Mesenchymal stem cell (in vitro differentiated cells and primary cell): ENCODE measurements around the gene SMARCC1.

ENCODE experiments used
- DNase-seq: peaks from one replicate; pipeline ENCODE4 v3.0.0-alpha.2; 2013
- H2AFZ ChIP-seq: one replicate; pipeline ENCODE4 v1.6.1; 2013; ENCODE audit warnings: low read depth, mild to moderate bottlenecking, control low read depth, inconsistent platforms, low read length, moderate library complexity
- H2AK5ac ChIP-seq: 2 replicates; pipeline ENCODE4 v1.6.1; 2013; ENCODE audit warnings: low read length, moderate library complexity, mild to moderate bottlenecking, inconsistent platforms; ENCODE audit not compliant: severe bottlenecking
- H2BK120ac ChIP-seq: one replicate; pipeline ENCODE4 v1.6.1; 2013; ENCODE audit warnings: low read depth, mild to moderate bottlenecking, inconsistent platforms, low read length, moderate library complexity
- H2BK12ac ChIP-seq, 2 experiments: one replicate each; pipeline ENCODE4 v1.6.1; 2013; ENCODE audit warnings: inconsistent platforms in 2 of 2, low read length in 2 of 2, mild to moderate bottlenecking in 2 of 2, moderate library complexity in 2 of 2, control low read depth in 1 of 2
- H2BK15ac ChIP-seq: one replicate; pipeline ENCODE4 v1.6.1; 2013; ENCODE audit warnings: mild to moderate bottlenecking, low read depth, inconsistent platforms; ENCODE audit not compliant: poor library complexity, severe bottlenecking
- H2BK5ac ChIP-seq: 2 replicates; pipeline ENCODE4 v1.6.1; 2013; ENCODE audit warnings: low read depth, mild to moderate bottlenecking, low read length, control low read depth, inconsistent platforms; ENCODE audit not compliant: poor library complexity, severe bottlenecking
- H3K14ac ChIP-seq, 2 experiments: one replicate each; pipeline ENCODE4 v1.6.1; 2013; ENCODE audit warnings: inconsistent platforms in 2 of 2, low read length in 2 of 2, control low read depth in 1 of 2, mild to moderate bottlenecking in 1 of 2, moderate library complexity in 1 of 2
- H3K18ac ChIP-seq, 2 experiments: one replicate each; pipeline ENCODE4 v1.6.1; 2013; ENCODE audit warnings: inconsistent platforms in 2 of 2, low read length in 2 of 2, control low read depth in 1 of 2, low read depth in 1 of 2, mild to moderate bottlenecking in 1 of 2
- H3K23ac ChIP-seq, 2 experiments: one replicate each; pipeline ENCODE4 v1.6.1; 2013; ENCODE audit warnings: inconsistent platforms in 2 of 2, low read length in 2 of 2, mild to moderate bottlenecking in 2 of 2, moderate library complexity in 2 of 2, control low read depth in 1 of 2
- H3K27ac ChIP-seq: 2 replicates; pipeline ENCODE4 v1.5.1; 2013; ENCODE audit warnings: mild to moderate bottlenecking, moderate library complexity, low read length, control low read depth, inconsistent platforms; ENCODE audit not compliant: poor library complexity, severe bottlenecking
- H3K27me3 ChIP-seq, 2 experiments: 2 replicates each; pipeline versions ENCODE4 v1.6.1 to v1.7.0; 2013; ENCODE audit warnings: low read length in 2 of 2, mild to moderate bottlenecking in 2 of 2, moderate library complexity in 2 of 2, control low read depth in 1 of 2, inconsistent platforms in 1 of 2; ENCODE audit not compliant: control insufficient read depth in 1 of 2, insufficient read depth in 1 of 2
- H3K36me3 ChIP-seq, 2 experiments: 2 replicates each; pipeline versions ENCODE4 v1.6.1 to v1.7.0; 2013; ENCODE audit warnings: low read length in 2 of 2, control low read depth in 1 of 2, inconsistent platforms in 1 of 2, low read depth in 1 of 2, mild to moderate bottlenecking in 1 of 2; ENCODE audit not compliant: insufficient read depth in 2 of 2, control insufficient read depth in 1 of 2
- H3K4ac ChIP-seq, 2 experiments: one replicate each; pipeline ENCODE4 v1.6.1; 2013; ENCODE audit warnings: inconsistent platforms in 2 of 2, low read length in 2 of 2, mild to moderate bottlenecking in 2 of 2, moderate library complexity in 2 of 2, control low read depth in 1 of 2, low read depth in 1 of 2
- H3K4me1 ChIP-seq: 2 replicates; pipeline ENCODE4 v1.6.1; 2013; ENCODE audit warnings: low read depth, low read length, control low read depth; ENCODE audit not compliant: control insufficient read depth, insufficient read depth
- H3K4me2 ChIP-seq: 2 replicates; pipeline ENCODE4 v1.6.1; 2013; ENCODE audit warnings: low read length, mild to moderate bottlenecking, inconsistent platforms; ENCODE audit not compliant: poor library complexity, severe bottlenecking
- H3K4me3 ChIP-seq, 2 experiments: 2 replicates each; pipeline versions ENCODE4 v1.5.1 to v1.7.0; 2013; ENCODE audit warnings: low read length in 2 of 2, mild to moderate bottlenecking in 2 of 2, control low read depth in 1 of 2, low read depth in 1 of 2; ENCODE audit not compliant: insufficient read depth in 1 of 2
- H3K79me1 ChIP-seq: replicated peaks from 2 replicates; pipeline ENCODE4 v1.6.1; 2013; ENCODE audit warnings: mild to moderate bottlenecking, control low read depth, low read length, inconsistent platforms; ENCODE audit not compliant: poor library complexity, severe bottlenecking
- H3K9ac ChIP-seq: 2 replicates; pipeline ENCODE4 v1.7.0; 2013; ENCODE audit warnings: mild to moderate bottlenecking, low read length, moderate library complexity
- H3K9me3 ChIP-seq: 2 replicates; pipeline ENCODE4 v1.7.0; 2013; ENCODE audit warnings: mild to moderate bottlenecking, low read length; ENCODE audit not compliant: control insufficient read depth
- H4K8ac ChIP-seq: one replicate; pipeline ENCODE4 v1.6.1; 2013; ENCODE audit warnings: inconsistent platforms, mild to moderate bottlenecking, low read length, moderate library complexity
- H4K91ac ChIP-seq: one replicate; pipeline ENCODE4 v1.6.1; 2013; ENCODE audit warnings: mild to moderate bottlenecking, low read length, inconsistent platforms
- WGBS: methylation state at CpG from one replicate; pipeline ENCODE4 v1.1.7; 2013; ENCODE audit warnings: mixed read lengths; 5-methylcytosine and 5-hydroxymethylcytosine counted together

SMARCC1 gene

GRCh38 chr3:47565734-47566550 is 215.8 kb downstream of the SMARCC1 start:
- Histone ChIP-seq H3K27me3 (peaks cover 18 to 60% of the 10 kb centered on the region in 2 experiments), H3K4me2 (no peak overlapping the region), H2AFZ (no peak overlapping the region), H2BK120ac (no peak overlapping the region), H3K4me1 (no peaks in the 10 kb centered on the region), H4K91ac (no peak overlapping the region), H3K14ac (no peak overlapping the region), H3K79me1 (no peaks in the 10 kb centered on the region), H2BK12ac (no peak overlapping the region), H2BK15ac (no peak overlapping the region), H3K4me3 (no peak overlapping the region), H3K4ac (no peak overlapping the region), H2BK5ac (no peak overlapping the region), H3K18ac (no peak overlapping the region), H3K36me3 (no peaks in the 10 kb centered on the region), H3K23ac (no peak overlapping the region), H4K8ac (no peak overlapping the region), H3K9me3 (no peaks in the 10 kb centered on the region), H2AK5ac (no peak overlapping the region), H3K27ac (no peak overlapping the region), H3K9ac (no peak overlapping the region)
- DNase-seq: no peak
- 73% methylated on average over 13 of the region's 19 CpGs for WGBS

- Histone ChIP-seq H2BK12ac (no peak overlapping the region), H4K91ac (no peak overlapping the region), H2BK5ac (no peak overlapping the region), H2BK120ac (no peak overlapping the region), H3K9me3 (peaks cover 16% of the 10 kb centered on the region), H3K4ac (no peak overlapping the region), H3K4me2 (no peak overlapping the region), H3K14ac (no peak overlapping the region), H3K79me1 (no peaks in the 10 kb centered on the region), H3K36me3 (no peaks in the 10 kb centered on the region), H2AFZ (no peak overlapping the region), H2AK5ac (no peak overlapping the region), H2BK15ac (no peak overlapping the region), H3K18ac (no peak overlapping the region), H3K4me1 (no peaks in the 10 kb centered on the region), H3K27ac (no peak overlapping the region), H3K23ac (no peak overlapping the region), H3K9ac (no peak overlapping the region), H3K27me3 (peaks cover 8 to 40% of the 10 kb centered on the region in 2 experiments), H3K4me3 (no peak overlapping the region), H4K8ac (no peak overlapping the region)
- no peak for DNase-seq
- WGBS: 100% methylated on average over 2 of the region's 2 CpGs
Observed at GRCh38 chr3:47556351-47556750, 225.3 kb downstream of the SMARCC1 start.

DNA sequence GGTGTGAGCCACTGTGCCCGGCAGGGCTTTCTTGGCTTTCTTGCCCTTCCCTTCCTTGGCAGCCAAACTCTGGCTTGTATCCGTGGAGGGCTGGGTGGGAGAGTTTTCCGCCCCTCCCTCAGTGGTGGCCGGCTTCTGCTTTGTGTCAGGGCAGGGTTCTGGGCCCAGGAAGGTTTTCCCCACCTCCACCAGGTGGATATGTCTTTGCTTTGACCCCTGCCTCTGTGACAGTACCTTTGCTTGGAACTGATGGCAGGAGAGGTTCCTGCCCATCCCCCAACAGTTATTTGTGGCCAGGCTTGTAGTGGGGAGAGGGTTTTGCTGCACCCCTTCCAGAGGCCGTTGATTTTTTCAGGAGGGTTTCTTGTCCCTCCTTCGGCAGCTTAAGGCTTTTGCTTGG is 227.4 kb downstream of the SMARCC1 start:
- Histone ChIP-seq H3K4me2 (no peak overlapping the region), H3K4me1 (no peaks in the 10 kb centered on the region), H2AFZ (no peak overlapping the region), H2BK12ac (no peak overlapping the region), H2BK5ac (no peak overlapping the region), H4K91ac (no peak overlapping the region), H3K79me1 (no peaks in the 10 kb centered on the region), H3K18ac (no peak overlapping the region), H3K9ac (no peak overlapping the region), H3K4ac (no peak overlapping the region), H4K8ac (no peak overlapping the region), H3K23ac (no peak overlapping the region), H3K36me3 (no peaks in the 10 kb centered on the region), H3K14ac (no peak overlapping the region), H3K27ac (no peak overlapping the region), H3K9me3 (peaks cover 16% of the 10 kb centered on the region), H3K27me3 (peaks cover 14 to 54% of the 10 kb centered on the region in 2 experiments), H3K4me3 (no peak overlapping the region), H2AK5ac (no peak overlapping the region), H2BK15ac (no peak overlapping the region), H2BK120ac (no peak overlapping the region)
- no peak for DNase-seq
- 77% methylated on average over 6 of the region's 6 CpGs for WGBS

- no peak overlapping the region for H3K27ac ChIP-seq
- no peaks in the 10 kb centered on the region for H3K79me1 ChIP-seq
- H2BK15ac ChIP-seq: no peak overlapping the region
- peaks cover 16% of the 10 kb centered on the region for H3K9me3 ChIP-seq
- H2BK5ac ChIP-seq: no peak overlapping the region
- no peaks in the 10 kb centered on the region for H3K4me1 ChIP-seq
- no peak overlapping the region for H4K8ac ChIP-seq
- no peak overlapping the region for H2BK12ac ChIP-seq
- DNase-seq: no peak
- H3K27me3 ChIP-seq: peaks cover 12 to 55% of the 10 kb centered on the region in 2 experiments
- H3K18ac ChIP-seq: no peak overlapping the region
- H2AFZ ChIP-seq: no peak overlapping the region
- H3K4ac ChIP-seq: no peak overlapping the region
- H3K14ac ChIP-seq: no peak overlapping the region
- no peaks in the 10 kb centered on the region for H3K36me3 ChIP-seq
- no peak overlapping the region for H3K4me3 ChIP-seq
- WGBS: 75% methylated on average over 7 of the region's 7 CpGs
- no peak overlapping the region for H2AK5ac ChIP-seq
- no peak overlapping the region for H3K9ac ChIP-seq
- H4K91ac ChIP-seq: no peak overlapping the region
- no peak overlapping the region for H3K4me2 ChIP-seq
- no peak overlapping the region for H3K23ac ChIP-seq
- H2BK120ac ChIP-seq: no peak overlapping the region
Observed at GRCh38 chr3:47553407-47553806, 228.3 kb downstream of the SMARCC1 start.
